ENCODE measurements around the gene SLC44A3.

SLC44A3 gene

GRCh38 chr1:94873520-94874351 is 53.6 kb downstream of the SLC44A3 start:
- DNase-seq (ENCODE audit: low read depth): peak; percentile 65

DNA sequence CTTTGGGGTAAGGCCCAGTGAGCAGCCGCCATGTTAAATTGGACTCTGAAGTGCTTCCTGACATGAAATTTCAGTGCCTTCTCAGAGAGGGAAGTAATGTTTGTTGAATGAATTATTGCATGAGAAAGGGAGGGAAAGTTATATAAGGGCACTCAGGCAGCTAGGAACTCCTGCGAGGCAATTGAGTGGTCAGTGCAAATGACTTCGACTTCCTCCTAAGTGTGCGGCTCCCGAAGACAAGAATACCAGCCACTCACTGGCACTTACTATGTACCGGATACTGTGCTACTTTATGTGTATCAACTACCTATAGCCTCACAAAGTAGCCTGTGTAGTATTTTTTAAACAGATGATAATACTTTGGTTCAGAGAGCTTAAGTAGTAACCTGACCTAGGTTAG is 54.3 kb downstream of the SLC44A3 start:
- DNase-seq (ENCODE audit: low read depth): no peak

DNA sequence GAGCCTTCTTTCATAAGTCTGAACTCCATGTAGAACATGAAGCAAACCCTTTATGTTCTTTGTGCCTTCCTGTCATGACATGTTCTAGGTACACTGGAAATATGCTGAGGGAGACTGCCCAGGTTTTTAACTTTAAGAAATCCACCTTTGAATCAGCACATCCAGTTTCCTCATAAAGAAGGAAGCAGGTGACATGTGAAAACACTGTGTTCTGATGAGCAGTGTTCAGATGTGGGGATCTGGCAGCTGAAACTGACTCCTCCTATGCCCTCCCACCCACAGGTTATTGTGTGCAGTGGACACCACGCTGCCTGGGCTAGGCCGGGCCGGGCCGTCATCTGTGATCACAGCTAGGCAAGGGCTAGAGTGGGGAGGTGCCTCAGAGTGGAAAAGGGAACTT is 55.6 kb downstream of the SLC44A3 start:
- DNase-seq (ENCODE audit: low read depth): no peak

DNA sequence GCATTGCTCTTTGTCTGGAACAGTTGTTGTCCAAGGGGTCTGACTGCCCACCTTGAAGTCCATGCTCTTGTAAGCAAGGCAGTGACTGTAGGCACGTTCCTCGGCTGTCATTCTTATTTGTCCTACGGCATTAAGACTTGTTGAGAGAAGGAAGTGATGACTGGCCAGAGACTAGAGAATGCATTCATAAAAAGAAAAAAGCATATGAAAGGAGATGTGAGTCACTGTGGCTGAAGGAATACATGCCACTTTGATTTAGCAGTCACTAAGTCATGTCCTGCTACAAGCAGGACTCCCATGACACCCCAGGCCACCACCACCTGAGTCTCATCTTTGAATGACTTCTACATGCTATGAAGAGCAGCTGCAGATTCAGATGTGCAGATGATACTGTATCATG is 56.2 kb downstream of the SLC44A3 start:
- peak; percentile 86 for DNase-seq (ENCODE audit: low read depth)

DNA sequence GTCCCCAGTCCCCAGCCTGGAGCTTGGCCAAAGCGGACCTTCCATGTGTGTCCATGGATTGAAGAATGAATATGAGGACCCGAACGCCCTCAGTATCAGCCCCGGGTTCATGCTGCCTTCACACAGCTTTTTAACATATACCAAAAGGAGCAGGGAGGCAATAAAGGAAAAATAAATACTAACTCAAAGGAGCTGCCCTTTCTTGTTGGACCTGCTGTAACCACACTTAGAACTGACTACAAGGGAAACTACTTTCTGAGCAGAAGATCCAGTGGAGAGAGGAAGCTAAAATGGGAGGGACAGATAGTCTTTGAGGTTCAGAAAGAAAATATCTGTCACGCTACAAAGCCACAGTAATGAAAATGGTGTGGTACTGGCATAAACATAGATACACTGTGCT is 58.2 kb downstream of the SLC44A3 start:
- no peak for DNase-seq (ENCODE audit: low read depth)

DNA sequence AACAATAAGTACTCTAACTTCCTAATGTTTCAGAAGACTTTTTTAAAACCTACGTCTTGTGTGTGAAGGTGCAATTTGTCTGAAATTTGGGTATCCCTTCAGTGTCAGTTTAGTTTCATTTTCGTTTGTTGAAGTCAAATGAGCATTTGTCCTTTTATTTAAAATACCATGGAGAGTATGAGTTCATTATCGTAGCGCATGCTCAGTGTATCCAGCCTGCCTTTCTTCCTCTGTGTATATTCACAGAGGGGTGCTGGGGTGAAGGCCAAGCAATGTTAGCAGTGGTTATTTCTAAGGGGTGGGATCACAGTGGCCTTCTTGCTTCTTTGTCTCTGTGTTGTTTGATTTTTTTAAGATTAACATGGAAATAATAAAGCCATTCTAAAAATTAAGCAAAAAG is 63.5 kb downstream of the SLC44A3 start:
- DNase-seq (ENCODE audit: low read depth): peak; percentile 74

- DNase-seq (ENCODE audit: low read depth): peak; percentile 88
Observed at GRCh38 chr1:94884106-94884505, 63.9 kb downstream of the SLC44A3 start.

- DNase-seq (ENCODE audit: low read depth): no peak
Observed at GRCh38 chr1:94884507-94884906, 64.3 kb downstream of the SLC44A3 start.

DNA sequence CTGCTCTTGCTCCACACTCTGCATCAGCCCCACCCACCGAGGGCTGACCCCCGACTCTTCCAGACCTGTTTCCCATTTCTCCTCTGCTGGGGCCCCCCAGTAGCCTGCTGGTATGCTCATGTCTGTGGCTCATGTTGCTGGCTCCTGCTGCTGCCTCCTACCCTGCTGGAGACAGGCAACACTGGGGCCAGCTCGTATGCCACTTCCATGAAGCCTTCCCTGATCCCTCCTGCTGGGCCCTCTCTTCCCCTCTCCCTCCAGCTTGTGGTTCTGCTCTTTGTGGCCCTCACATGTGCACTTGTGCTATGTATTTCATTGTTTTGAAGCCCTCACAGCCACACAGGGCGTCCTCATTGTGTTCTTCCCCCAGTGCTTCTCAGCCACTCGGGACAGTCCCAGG is 66.2 kb downstream of the SLC44A3 start:
- DNase-seq (ENCODE audit: low read depth): no peak

DNA sequence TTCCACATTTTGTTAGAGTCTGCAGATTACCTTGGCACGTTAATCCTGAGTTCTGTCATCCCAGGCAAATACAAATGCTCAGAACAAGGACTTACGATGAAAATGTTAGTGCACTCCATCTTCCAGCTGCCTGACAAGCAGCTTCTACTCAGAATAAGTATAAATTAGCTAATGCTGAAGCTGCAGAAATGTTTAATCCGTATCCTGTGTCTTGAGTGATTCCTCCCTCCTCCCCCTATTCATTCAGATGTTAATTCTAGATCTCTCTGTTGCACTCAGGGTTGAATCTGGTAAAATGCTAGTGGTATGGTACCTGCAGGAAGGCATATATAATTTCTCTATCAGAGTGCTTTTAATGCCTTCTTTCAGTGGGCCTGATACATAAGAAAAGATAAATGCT is 66.9 kb downstream of the SLC44A3 start:
- DNase-seq (ENCODE audit: low read depth): no peak

DNA sequence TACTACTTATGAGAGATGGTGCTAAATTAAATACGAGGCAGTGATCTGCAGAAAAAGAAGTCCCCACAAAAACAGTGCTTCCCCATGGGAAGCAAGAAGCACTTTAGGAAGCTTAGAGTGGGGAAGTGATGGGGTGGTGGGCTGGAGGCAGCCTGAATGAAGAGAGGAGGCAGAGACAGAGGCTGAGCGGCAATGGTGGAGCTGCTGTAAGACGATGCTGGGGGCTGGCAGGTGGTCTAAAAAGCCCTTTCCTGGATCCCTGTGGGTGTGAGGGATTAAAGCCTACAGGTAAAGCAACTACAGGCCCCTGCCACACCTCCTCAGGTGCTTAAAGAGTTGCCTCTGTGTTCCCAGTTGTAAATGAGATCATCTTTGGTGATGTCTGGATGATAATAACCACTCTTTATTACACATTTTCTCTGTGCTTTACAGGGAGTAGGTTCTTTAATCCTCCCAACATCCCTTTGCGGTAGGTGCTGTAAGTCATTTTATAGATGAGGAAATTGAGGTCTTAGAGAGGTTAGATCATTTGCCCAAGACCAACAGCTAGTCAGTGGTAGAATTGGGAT is 67.5 kb downstream of the SLC44A3 start:
- DNase-seq (ENCODE audit: low read depth): no peak

DNA sequence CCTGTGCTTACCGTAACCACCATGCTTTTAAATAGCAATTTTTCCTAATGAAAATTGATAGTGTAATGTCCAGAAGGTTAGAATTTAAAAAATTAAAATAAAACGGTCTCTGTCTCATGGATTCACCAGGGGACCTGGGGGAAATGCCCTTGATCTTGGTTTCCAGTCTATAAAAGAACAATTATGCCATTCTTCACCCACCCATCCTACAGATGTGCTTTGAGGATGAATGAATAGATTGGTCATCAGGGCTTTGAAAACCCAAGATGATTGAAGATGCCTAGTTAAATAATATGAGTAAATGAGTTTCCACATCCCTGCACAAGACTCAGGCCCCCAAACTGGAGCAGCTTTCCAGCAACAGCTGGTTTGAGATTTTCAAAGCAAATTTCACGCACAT is 68.0 kb downstream of the SLC44A3 start:
- DNase-seq (ENCODE audit: low read depth): no peak

GRCh38 chr1:94892604-94893254 is 72.6 kb downstream of the SLC44A3 start:
- no peak for DNase-seq (ENCODE audit: low read depth)

- no peak for DNase-seq (ENCODE audit: low read depth)
Observed at GRCh38 chr1:94894630-94895029, 74.5 kb downstream of the SLC44A3 start.

DNA sequence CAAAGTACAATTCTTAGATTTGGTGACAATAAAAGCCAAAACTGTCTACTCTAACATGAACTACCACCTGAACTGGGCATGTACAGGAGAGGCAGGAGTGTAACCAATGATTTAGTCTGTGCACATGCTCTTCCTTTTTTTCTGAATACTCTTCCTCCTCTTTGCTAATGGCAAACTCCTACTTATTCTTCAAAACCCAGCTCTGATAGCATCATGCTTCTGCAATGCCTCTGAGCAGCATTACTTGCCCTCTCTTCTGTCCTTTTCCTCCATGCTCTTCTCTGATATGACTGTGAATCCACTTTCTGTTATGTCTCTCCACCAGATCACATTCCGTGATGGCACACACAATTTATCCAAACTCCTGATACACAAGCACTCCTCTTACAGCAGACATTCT is 75.4 kb downstream of the SLC44A3 start:
- no peak for DNase-seq (ENCODE audit: low read depth)

- peak; percentile 58 for DNase-seq (ENCODE audit: low read depth)
Observed at GRCh38 chr1:94898491-94899385, 78.6 kb downstream of the SLC44A3 start.

DNA sequence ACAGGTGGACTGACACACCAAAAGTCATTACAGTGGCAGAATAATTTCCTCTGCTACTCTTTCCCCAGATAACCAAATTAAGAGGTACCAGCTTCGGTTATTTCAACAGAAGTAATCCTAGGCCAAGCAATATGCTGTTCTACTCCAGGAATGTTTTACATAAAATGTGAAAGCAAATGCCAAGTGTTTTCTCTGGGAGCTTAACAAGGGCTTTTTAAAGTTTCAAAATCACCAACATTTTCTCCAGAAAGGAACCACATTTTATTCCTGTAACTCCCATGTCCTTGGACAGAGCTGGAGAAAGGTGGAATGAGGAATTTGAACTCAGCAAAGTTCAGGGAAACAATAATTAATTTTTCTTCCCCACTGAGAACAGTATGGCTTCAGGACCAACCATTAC is 79.6 kb downstream of the SLC44A3 start:
- DNase-seq (ENCODE audit: low read depth): peak; percentile 50

DNA sequence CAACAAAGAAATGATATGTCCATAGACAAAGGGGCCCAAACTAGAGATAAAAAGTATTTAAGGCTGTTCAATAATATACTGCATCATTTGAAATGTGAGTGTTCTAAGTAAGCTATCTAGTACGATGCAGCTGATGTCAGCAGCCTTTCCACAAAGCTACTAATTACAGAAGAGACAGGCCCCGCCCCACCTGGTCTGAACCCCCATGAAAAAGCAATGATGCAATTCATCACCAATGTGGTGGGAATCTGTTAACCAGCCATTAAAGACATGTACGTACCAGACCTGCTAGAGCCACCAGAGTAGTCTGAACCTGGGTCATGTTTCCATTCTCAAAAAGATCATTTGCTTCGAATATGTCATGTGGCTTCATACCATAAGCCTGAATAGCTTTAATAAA is 81.7 kb downstream of the SLC44A3 start:
- DNase-seq (ENCODE audit: low read depth): no peak

- peak; percentile 41 for DNase-seq (ENCODE audit: low read depth)
Observed at GRCh38 chr1:94903280-94904009, 83.3 kb downstream of the SLC44A3 start.

- DNase-seq (ENCODE audit: low read depth): no peak
Observed at GRCh38 chr1:94905207-94905606, 85.0 kb downstream of the SLC44A3 start.

GRCh38 chr1:94906382-94906781 is 86.2 kb downstream of the SLC44A3 start:
- no peak for DNase-seq (ENCODE audit: low read depth)

GRCh38 chr1:94907136-94907535 is 87.0 kb downstream of the SLC44A3 start:
- peak; percentile 70 for DNase-seq (ENCODE audit: low read depth)

Measured in EH (cell line).